Endothelial cell of umbilical vein (primary cell): ENCODE measurements around the gene PTPRU.

Experiments used
- EZH2 ChIP-seq: IDR thresholded peaks from 2 replicates; pipeline ENCODE4 v1.6.1; 2012; ENCODE audit warnings: borderline replicate concordance, low read depth, mild to moderate bottlenecking, moderate library complexity, low read length, inconsistent platforms; ENCODE audit not compliant: severe bottlenecking
- MYC ChIP-seq: IDR thresholded peaks from one replicate; pipeline ENCODE4 v1.6.1; 2011; ENCODE audit warnings: mild to moderate bottlenecking, low read depth, low read length
- POLR2A ChIP-seq: IDR thresholded peaks from 2 replicates; pipeline ENCODE4 v1.6.1; 2012; ENCODE audit warnings: low read depth, mild to moderate bottlenecking, control low read depth, low read length
- TF ChIP-seq, protein P1 (sequence below), 2 donors: IDR thresholded peaks; 1 replicate in 1 of 2; 2 replicates in 1 of 2; pipeline ENCODE4 v1.5.1; 2011; ENCODE audit warnings: low read length in 2 of 2, mild to moderate bottlenecking in 2 of 2, moderate library complexity in 2 of 2, control low read depth in 1 of 2, inconsistent platforms in 1 of 2, low read depth in 1 of 2; ENCODE audit not compliant: insufficient read depth in 1 of 2; ENCODE audit errors: extremely low read depth in 1 of 2
- TF ChIP-seq, protein P2 (sequence below): IDR thresholded peaks from 2 replicates; pipeline ENCODE4 v1.6.1; 2011; ENCODE audit not compliant: insufficient read depth, insufficient read length

- TF ChIP-seq, protein P1, sequence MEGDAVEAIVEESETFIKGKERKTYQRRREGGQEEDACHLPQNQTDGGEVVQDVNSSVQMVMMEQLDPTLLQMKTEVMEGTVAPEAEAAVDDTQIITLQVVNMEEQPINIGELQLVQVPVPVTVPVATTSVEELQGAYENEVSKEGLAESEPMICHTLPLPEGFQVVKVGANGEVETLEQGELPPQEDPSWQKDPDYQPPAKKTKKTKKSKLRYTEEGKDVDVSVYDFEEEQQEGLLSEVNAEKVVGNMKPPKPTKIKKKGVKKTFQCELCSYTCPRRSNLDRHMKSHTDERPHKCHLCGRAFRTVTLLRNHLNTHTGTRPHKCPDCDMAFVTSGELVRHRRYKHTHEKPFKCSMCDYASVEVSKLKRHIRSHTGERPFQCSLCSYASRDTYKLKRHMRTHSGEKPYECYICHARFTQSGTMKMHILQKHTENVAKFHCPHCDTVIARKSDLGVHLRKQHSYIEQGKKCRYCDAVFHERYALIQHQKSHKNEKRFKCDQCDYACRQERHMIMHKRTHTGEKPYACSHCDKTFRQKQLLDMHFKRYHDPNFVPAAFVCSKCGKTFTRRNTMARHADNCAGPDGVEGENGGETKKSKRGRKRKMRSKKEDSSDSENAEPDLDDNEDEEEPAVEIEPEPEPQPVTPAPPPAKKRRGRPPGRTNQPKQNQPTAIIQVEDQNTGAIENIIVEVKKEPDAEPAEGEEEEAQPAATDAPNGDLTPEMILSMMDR (IDR thresholded peaks at IDR 0.05; ENCODE audit: extremely low read depth in 1 of 2, insufficient read depth in 1 of 2, low read depth in 1 of 2, low read length in 2 of 2) = no peak
- no peak for TF ChIP-seq EZH2
- TF ChIP-seq, protein P2, sequence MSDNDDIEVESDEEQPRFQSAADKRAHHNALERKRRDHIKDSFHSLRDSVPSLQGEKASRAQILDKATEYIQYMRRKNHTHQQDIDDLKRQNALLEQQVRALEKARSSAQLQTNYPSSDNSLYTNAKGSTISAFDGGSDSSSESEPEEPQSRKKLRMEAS = no peak
- no peak for TF ChIP-seq POLR2A
- TF ChIP-seq MYC = no peak
These were observed 53.2 kb downstream of the PTPRU start for GRCh38 chr1:29289493-29289892.
